D721Med (cell line): ENCODE results near the gene CDK14.

Experiments
- DNase-seq: peaks from one replicate; pipeline ENCODE4 v3.0.0; 2011; ENCODE audit warnings: low spot score; ENCODE audit not compliant: insufficient read length
- FAIRE-seq: peaks from 2 replicates; lab custom pipeline; 2011; peaks lifted over from hg19 to GRCh38; lab: Jason Lieb, UNC
- TF ChIP-seq, protein P1 (sequence below): IDR thresholded peaks from 2 replicates; pipeline ENCODE4 v1.5.1; 2012; ENCODE audit warnings: mild to moderate bottlenecking, control low read depth; ENCODE audit not compliant: insufficient read depth; ENCODE audit errors: missing control alignments

CDK14 gene

DNA sequence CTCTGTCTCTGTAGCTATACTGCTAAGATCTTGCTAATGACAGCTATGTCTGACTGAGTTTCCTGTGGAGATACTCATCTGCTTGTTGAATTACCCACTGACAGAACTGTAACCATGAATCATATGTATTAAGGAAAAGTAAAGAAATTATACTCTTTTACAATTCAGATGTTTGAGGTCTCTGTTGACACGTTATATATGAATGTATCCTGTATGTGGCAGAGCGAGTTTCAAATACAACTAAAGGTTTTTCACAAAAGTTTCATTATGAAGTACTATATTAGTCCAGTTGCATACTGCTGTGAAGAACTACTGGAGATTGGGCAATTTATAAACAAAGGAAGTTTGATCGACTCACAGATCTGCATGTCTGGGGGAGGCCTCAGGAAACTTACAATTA lies 232.5 kb downstream of the CDK14 start:
- DNase-seq = no peak
- TF ChIP-seq, protein P1, sequence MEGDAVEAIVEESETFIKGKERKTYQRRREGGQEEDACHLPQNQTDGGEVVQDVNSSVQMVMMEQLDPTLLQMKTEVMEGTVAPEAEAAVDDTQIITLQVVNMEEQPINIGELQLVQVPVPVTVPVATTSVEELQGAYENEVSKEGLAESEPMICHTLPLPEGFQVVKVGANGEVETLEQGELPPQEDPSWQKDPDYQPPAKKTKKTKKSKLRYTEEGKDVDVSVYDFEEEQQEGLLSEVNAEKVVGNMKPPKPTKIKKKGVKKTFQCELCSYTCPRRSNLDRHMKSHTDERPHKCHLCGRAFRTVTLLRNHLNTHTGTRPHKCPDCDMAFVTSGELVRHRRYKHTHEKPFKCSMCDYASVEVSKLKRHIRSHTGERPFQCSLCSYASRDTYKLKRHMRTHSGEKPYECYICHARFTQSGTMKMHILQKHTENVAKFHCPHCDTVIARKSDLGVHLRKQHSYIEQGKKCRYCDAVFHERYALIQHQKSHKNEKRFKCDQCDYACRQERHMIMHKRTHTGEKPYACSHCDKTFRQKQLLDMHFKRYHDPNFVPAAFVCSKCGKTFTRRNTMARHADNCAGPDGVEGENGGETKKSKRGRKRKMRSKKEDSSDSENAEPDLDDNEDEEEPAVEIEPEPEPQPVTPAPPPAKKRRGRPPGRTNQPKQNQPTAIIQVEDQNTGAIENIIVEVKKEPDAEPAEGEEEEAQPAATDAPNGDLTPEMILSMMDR = no peak
- peak; percentile 41 for FAIRE-seq

DNA sequence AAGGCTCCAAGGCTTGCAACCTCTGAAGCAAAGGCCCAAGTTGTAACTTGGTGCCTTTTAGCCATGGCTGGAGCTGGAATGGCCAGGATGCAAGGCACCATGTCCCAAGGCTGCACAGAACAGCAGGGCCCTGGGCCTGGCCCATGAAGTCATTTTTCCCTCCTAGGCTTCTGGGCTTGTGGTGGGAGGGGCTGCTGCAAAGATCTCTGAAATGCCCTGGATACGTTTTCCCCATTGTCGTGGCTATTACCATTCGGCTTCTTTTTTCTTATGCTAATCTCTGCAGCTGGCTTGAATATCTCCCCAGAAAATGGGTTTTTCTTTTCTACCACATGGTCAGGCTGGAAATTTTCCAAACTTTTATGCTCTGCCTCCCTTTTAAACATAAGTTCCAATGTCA lies 234.2 kb downstream of the CDK14 start:
- TF ChIP-seq, protein P1 = no peak
- FAIRE-seq = no peak
- no peak for DNase-seq

DNA sequence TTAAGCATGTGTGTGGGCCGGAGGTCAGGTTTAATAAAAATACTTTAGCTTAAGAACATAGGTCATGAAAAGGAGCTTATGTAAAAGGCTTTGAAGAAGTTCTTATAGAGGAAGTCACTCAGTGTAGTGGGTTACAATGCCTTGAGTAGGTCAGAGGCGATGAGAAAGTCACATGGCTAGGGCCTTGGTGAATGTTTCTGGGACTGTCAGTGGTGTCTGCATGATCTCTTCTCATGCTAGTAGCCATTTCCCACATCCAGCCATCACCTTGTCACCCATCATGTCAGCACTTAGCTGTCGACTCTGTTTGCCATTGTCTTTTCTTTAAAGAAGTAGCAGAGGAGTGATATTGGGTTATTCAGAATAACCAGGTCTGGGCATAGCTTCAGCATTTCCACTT lies 236.6 kb downstream of the CDK14 start:
- no peak for FAIRE-seq
- no peak for DNase-seq
- TF ChIP-seq, protein P1 = no peak

DNA sequence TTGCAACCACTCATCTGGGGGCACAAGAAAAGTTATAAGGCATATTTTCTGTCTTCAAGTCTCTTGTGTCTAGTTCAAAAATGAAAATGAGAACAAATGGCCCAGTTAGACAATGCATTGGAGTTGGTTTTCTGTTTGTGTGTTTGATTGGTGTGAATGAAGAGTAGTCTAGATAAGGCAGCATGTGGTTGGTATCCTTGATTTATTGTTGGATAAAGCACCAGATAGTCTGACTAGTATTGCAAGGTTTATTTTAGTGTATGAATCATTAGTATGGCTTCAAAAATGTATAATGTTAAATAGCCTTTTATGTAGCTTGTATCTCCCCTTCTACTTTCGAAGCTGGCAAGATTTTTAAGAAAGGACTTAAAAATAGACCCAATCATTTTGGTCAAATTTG lies 237.3 kb downstream of the CDK14 start:
- DNase-seq = no peak
- FAIRE-seq = peak; percentile 78
- TF ChIP-seq, protein P1 = no peak

DNA sequence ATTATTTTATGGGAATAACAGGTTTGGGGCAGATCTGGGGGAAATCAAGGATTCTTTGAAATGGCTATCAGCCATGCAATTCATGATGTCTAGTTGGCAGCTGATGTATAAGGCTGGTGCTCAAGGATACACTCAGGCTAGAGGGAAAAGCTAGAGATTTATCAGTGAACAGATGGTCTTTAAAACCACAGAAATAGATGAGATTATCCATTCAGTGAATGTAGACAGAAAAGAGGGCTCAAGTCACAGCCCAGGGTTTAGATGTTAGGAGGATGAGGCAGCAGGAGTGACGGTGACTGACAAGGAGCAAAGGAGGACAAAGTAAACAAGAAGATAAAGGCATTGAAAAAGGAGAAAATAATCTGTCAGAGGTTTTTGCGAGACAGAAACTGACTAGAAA lies 238.7 kb downstream of the CDK14 start:
- TF ChIP-seq, protein P1 = no peak
- no peak for DNase-seq
- peak; percentile 98 for FAIRE-seq

DNA sequence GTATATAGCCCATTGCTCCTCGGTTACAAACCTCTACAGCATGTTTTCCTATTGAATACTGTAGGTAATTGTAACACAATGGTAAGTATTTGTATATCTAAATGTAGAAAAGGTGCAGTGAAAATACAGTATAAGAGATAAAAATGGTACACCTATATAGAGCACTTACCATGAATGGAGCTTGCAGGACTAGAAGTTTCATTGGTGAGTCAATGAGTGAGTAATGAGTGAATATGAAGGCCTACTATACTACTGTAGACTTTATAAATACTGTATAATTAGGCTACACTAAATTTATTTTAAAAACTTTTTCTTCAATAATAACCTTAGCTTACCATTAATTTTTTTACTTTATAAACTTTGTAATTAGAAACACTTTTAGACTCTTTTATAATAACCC lies 239.7 kb downstream of the CDK14 start:
- no peak for FAIRE-seq
- no peak for DNase-seq
- TF ChIP-seq, protein P1 = no peak

DNA sequence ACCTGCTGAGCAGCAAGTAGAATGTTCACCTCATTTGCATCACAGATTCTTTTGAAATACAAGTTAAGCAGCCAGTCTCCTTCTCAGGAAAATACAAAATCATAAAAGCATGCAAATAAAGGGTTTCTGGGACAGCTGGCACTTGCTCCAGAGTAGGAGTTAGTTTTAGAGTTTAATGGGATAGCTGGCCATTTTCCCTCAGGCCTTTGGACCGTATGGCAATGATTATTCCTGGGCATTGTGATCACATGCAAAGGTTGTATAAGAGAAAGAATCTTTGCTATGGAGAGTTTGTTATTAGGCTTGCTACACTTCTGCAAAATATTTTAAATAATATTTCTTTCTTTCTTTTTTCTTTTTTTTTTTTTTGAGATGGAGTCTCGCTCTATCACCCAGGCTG lies 240.8 kb downstream of the CDK14 start:
- TF ChIP-seq, protein P1 = no peak
- FAIRE-seq (no peak), DNase-seq (no peak)
